Activated naive CD8-positive, alpha-beta T cell treated with anti-CD3 and anti-CD28 coated beads, Interleukin-2, amount 50 U/mL, for 24 hours (primary cell): ENCODE data around the gene ISCU.
"Not testable (repeated sequence)": the region's sequence is repeated elsewhere in the genome, so short reads cannot be mapped to it uniquely, and the experiment has no call there.

ENCODE experiments used
- ATAC-seq: fragments of 150-1000 bp; cut with Tn5 transposase; one replicate; pipeline ENCODE4 v1.10.0; 2021
- DNase-seq: peaks from one replicate; pipeline ENCODE4 v3.0.0; 2021
- H3K27ac Mint-ChIP-seq: one replicate; pipeline ENCODE4 v1.8.0; 2021; ENCODE audit warnings: mild to moderate bottlenecking, mixed read lengths
- H3K27me3 Mint-ChIP-seq: one replicate; pipeline ENCODE4 v1.8.0; 2021; ENCODE audit warnings: mixed read lengths
- H3K36me3 Mint-ChIP-seq: one replicate; pipeline ENCODE4 v1.8.0; 2021; ENCODE audit warnings: low read depth, mixed read lengths
- H3K4me1 Mint-ChIP-seq: one replicate; pipeline ENCODE4 v1.8.0; 2021; ENCODE audit warnings: mixed read lengths
- H3K4me3 Mint-ChIP-seq: one replicate; pipeline ENCODE4 v1.8.0; 2021; ENCODE audit warnings: mild to moderate bottlenecking, moderate library complexity, mixed read lengths
- H3K9me3 Mint-ChIP-seq: one replicate; pipeline ENCODE4 v1.8.0; 2021; ENCODE audit warnings: mixed read lengths

Gene ISCU

DNA sequence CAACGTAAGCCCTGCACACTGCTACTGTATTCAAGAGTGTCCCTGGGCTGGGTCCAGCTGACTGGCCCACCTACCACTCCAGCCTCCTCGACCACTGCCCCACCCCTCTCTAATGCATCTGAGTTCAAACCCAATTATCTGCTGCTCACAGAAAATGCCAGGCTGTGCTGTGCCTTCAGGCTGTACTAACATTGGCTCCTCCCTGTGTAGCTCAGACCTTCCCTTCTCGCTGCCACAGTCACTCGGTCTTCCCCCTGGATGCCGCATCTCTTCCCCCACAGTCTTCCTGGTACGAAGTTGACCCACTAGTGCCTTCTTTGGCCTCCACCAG is 35.3 kb upstream of the ISCU start:
- no peak for DNase-seq
- Mint-ChIP-seq H3K4me1 (peaks cover 2% of the 10 kb centered on the region), H3K9me3 (no peaks in the 10 kb centered on the region), H3K27ac (peak overlapping the region; percentile 45), H3K36me3 (peaks cover 58% of the 10 kb centered on the region), H3K4me3 (no peak overlapping the region), H3K27me3 (no peaks in the 10 kb centered on the region)
- ATAC-seq = peak; percentile 7

DNA sequence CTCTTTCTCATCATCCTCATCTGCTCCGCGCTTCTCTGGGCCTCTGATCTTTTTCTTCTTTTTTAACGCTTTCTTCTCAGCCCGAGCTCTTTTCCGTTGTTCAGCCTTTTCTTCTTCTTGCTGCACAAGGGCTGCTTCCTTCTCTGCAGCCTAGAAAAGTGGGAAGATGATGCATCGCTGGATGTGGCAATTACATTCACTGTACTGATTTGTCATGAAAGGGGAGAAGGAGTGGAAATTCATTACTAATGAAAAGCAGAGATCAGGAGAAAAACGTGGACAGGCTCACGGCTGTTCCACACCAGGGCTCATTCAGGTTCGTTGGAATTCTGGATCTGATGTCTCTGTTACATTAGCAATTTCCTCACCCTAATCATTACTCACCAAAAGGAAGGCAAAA is 32.2 kb upstream of the ISCU start:
- no peak for ATAC-seq
- H3K9me3 Mint-ChIP-seq = no peaks in the 10 kb centered on the region
- peaks cover 57% of the 10 kb centered on the region for H3K36me3 Mint-ChIP-seq
- peak overlapping the region; percentile 38 for H3K27ac Mint-ChIP-seq
- DNase-seq = no peak
- H3K4me1 Mint-ChIP-seq = peaks cover 2% of the 10 kb centered on the region
- H3K27me3 Mint-ChIP-seq = no peaks in the 10 kb centered on the region
- H3K4me3 Mint-ChIP-seq = no peak overlapping the region

DNA sequence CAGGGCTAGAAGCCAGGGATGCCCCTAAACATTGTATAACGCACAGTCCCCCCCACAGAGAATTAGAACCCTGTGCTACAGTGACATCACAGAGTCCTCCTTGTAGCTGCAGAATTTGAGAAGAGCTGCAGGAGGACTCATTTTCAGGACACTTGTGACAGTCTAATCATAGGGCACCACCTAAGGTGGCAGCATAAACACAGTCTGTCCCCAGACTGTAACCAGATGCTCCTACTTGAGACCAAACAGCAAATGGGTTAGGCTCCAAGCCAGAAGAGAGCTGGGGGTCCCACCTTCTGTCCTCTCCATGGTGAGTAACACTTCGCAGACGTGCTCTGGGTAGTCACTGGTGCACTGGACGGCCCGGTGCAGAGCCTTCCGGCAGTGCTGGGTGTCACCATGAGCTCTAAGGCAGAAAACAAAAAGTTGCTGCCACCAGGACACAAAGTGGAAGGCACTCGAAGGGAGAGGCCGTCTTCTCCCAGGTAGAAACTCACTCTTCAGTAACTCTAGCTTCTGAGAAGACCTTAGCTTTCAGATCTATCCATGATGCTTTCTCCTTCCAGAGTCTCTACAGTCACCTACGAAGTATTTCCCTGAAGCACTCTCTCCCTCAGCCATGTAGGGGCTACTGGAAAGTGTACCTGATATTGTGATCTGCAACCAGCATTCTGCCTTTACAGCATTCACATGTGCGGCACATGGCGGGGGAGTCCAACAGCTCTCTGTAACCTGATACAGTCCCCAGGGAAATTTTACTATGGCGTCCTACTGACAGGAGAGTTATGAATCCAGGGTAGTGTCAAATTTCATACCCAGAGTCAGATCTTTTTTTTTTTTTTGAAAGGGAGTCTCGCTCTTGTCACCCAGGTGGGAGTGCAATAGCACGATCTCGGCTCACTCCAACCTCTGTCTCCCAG is 30.2 kb upstream of the ISCU start:
- H3K27ac Mint-ChIP-seq = no peak overlapping the region
- H3K4me1 Mint-ChIP-seq = peaks cover 2% of the 10 kb centered on the region
- peaks cover 58% of the 10 kb centered on the region for H3K36me3 Mint-ChIP-seq
- H3K4me3 Mint-ChIP-seq = no peak overlapping the region
- H3K27me3 Mint-ChIP-seq = no peaks in the 10 kb centered on the region
- no peaks in the 10 kb centered on the region for H3K9me3 Mint-ChIP-seq
- DNase-seq (no peak), ATAC-seq (no peak)

DNA sequence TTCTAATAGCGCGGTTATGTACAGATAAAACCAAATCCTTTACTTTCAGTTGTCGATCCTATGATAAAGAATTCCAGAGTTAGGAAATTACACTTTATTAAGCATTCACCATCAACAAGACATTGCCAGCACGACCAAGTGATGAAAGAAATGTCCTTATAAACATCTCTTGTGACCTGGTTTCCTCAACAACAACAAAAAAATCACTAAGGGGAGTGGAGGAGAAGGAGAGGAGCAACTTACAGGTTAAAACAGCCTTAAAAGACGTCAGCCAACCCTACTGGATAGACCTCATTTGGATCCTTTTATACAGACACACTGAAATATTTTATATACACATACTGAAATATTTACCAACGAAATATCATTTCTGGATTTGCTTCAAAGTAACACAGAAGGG is 24.2 kb upstream of the ISCU start:
- DNase-seq = no peak
- peak overlapping the region; percentile 17 for H3K27ac Mint-ChIP-seq
- no peaks in the 10 kb centered on the region for H3K9me3 Mint-ChIP-seq
- H3K4me1 Mint-ChIP-seq = peaks cover 16% of the 10 kb centered on the region
- H3K36me3 Mint-ChIP-seq = peaks cover 66% of the 10 kb centered on the region
- H3K4me3 Mint-ChIP-seq = no peak overlapping the region
- no peaks in the 10 kb centered on the region for H3K27me3 Mint-ChIP-seq
- ATAC-seq = no peak

DNA sequence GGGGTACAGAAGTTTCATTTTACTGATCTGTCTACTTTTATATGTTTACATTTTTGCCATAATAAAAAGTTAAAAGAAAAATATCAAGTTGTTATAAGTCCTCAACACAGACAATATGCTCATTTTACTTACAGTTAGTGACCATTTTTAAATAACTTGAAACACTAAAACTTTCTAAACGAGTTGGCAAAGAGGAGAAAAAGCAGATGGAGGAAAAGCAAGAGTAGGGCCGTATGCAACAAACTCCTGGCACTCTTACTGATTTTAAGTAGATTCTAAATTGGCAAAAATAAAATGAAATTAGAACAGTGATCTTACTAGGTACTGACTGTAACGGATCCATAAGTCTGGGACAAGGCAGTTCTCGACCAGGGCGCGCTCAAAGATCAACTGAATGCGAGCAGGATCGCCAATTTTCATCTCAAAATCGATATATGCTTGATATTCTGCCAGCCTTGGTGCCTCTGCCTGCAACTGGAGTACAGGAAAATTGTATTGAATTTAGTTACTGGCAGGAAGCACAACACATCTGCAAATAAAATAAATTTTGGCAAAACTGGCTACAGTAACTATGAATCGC is 23.7 kb upstream of the ISCU start:
- H3K27ac Mint-ChIP-seq = no peak overlapping the region

DNA sequence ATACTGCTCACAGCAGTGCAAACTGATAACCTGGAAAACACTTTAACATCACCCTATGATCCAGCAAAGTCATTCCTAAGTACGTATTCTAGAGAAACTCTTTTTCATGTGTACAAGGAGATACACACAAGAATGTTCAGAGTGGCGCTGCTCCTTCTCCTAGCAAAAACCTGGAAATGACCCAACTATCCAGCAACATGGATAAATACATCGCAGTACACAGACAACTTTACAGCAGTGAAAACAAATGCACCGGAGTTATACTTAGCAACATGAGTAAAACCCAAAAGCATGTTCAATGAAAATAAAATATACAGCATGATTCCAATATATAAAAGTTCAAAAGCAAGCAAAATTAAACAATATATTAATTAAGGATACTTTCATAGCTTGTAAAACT is 20.1 kb upstream of the ISCU start:
- H3K27ac Mint-ChIP-seq = no peak overlapping the region
- ATAC-seq = no peak
- no peaks in the 10 kb centered on the region for H3K27me3 Mint-ChIP-seq
- DNase-seq = no peak
- H3K36me3 Mint-ChIP-seq = peaks cover 64% of the 10 kb centered on the region
- H3K4me1 Mint-ChIP-seq = peaks cover 16% of the 10 kb centered on the region
- no peaks in the 10 kb centered on the region for H3K9me3 Mint-ChIP-seq
- H3K4me3 Mint-ChIP-seq = no peak overlapping the region

More for the DNA sequence above, 23.7 kb upstream of the ISCU start:
- ATAC-seq (no peak), DNase-seq (no peak)
- peaks cover 68% of the 10 kb centered on the region for H3K36me3 Mint-ChIP-seq
- no peaks in the 10 kb centered on the region for H3K9me3 Mint-ChIP-seq
- no peak overlapping the region for H3K4me3 Mint-ChIP-seq
- H3K4me1 Mint-ChIP-seq = peaks cover 16% of the 10 kb centered on the region
- no peaks in the 10 kb centered on the region for H3K27me3 Mint-ChIP-seq

DNA sequence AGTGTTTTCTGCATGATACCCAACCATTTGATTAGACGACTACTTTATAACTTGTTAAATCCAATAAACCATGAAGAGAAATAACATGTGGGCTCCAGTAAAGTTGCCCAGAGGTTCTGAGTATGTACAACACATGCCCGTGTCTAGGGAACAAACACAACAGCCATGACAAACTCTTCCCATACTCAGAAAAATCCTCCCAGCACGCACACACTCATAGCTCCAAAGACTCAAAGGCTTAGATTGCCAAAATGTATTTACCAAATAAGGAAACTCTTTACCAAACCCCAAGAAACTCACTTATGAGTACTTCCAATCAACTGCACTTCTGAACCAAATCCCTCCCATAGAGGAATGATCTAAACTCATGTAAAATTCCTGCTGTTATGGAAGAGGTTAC is 18.7 kb upstream of the ISCU start:
- Mint-ChIP-seq H3K9me3 (no peaks in the 10 kb centered on the region), H3K36me3 (peaks cover 61% of the 10 kb centered on the region), H3K4me1 (peaks cover 16% of the 10 kb centered on the region), H3K27ac (no peak overlapping the region), H3K4me3 (no peak overlapping the region), H3K27me3 (no peaks in the 10 kb centered on the region)
- DNase-seq = no peak
- ATAC-seq = no peak

DNA sequence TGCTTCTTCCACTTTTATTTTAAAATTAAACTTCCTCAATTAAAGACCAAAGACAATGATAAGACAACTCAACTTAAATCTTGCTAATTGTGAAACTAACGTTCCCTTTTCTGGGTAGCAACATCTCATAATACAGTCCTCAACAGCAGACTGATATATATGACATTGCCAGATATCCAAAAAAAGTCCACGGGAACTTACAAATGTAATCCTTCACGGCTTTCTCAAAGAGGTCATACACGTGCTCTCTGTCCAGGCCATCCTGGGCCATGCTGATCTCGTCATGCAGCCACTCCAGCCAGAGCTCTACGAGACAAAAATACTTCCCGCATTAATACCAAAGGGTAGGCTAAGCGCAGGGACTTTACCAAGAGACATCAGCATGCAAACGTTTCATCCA is 14.7 kb upstream of the ISCU start:
- Mint-ChIP-seq H3K27ac (no peak overlapping the region), H3K36me3 (peaks cover 51% of the 10 kb centered on the region)

DNA sequence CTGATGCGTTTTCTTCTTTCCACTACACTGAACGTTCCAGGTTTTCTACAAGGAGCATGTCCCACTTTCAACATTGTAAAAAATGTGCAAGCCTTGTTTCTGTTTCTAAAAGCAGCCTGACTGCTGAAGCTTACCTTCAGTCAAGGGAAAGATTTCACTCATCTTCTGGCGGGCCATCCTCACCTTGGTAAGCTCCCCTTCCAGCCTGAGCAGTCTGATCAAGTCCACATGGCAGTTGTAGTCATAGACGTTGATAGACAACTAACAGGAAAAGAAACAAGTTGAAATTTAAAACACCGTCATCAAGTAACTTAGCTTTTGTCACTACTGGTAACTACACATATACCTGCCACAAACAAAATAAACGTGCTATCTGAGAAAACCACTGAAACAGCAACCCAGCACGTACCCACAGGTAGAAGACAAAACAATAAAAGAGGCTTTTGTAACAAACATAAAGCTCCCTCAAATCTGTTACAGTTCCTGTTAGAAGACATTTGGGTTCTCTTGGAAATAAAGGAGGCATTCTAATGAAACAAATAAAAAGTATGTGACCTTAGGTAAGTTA is 13.4 kb upstream of the ISCU start:
- Mint-ChIP-seq H3K4me3 (no peak overlapping the region), H3K36me3 (peaks cover 45% of the 10 kb centered on the region), H3K27ac (no peak overlapping the region), H3K27me3 (no peaks in the 10 kb centered on the region), H3K9me3 (no peaks in the 10 kb centered on the region), H3K4me1 (peaks cover 38% of the 10 kb centered on the region)
- DNase-seq (no peak), ATAC-seq (no peak)

More for the DNA sequence above, 14.7 kb upstream of the ISCU start:
- Mint-ChIP-seq H3K4me3 (no peak overlapping the region), H3K27me3 (no peaks in the 10 kb centered on the region), H3K4me1 (peaks cover 24% of the 10 kb centered on the region), H3K9me3 (no peaks in the 10 kb centered on the region)
- ATAC-seq (no peak), DNase-seq (no peak)

DNA sequence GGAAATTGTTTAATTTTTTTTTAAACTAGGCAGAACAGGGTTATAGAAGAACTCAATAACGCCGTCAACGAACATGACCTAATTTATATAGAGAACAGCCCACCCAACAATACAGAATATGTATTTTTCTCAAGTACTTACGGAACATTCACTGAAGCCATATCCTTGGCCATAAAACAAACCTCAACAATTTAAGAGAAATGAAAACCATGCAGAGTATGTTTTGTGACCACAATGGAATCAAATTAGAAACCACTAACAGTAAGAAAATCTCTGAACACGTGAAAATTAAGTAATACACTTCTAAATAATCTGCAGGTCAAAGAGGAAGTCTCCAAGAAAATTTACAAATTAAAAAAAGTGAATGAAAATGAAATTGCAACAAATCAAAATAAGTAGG is 10.9 kb upstream of the ISCU start:
- no peak for ATAC-seq
- H3K4me3 Mint-ChIP-seq = peak overlapping the region; percentile 2
- H3K27me3 Mint-ChIP-seq = no peaks in the 10 kb centered on the region
- peaks cover 59% of the 10 kb centered on the region for H3K4me1 Mint-ChIP-seq
- no peak for DNase-seq
- H3K27ac Mint-ChIP-seq = no peak overlapping the region
- no peaks in the 10 kb centered on the region for H3K9me3 Mint-ChIP-seq
- H3K36me3 Mint-ChIP-seq = peaks cover 36% of the 10 kb centered on the region

DNA sequence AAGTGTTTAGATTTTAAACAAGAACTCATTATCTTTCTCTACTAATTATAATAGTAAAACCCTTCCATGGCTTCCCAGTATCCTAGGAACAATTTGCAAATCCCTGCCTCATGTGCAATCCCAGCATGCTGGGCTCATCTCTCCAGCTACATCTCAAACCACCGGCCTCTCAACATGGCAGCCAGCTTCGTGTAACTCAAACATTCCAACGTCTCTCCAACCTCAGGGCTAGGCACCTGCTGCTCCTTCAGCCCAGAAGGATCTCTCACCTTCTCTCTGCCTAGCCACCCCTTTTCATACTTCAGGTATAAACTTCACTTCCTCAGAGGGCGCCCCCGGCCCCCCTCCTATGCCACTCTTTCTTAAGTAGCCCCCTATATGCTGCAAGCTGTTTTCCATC is 8.6 kb upstream of the ISCU start:
- H3K27me3 Mint-ChIP-seq = no peaks in the 10 kb centered on the region
- H3K27ac Mint-ChIP-seq = no peak overlapping the region
- peaks cover 30% of the 10 kb centered on the region for H3K36me3 Mint-ChIP-seq
- H3K4me1 Mint-ChIP-seq = peaks cover 77% of the 10 kb centered on the region
- no peaks in the 10 kb centered on the region for H3K9me3 Mint-ChIP-seq
- no peak overlapping the region for H3K4me3 Mint-ChIP-seq
- ATAC-seq = no peak
- DNase-seq = no peak

DNA sequence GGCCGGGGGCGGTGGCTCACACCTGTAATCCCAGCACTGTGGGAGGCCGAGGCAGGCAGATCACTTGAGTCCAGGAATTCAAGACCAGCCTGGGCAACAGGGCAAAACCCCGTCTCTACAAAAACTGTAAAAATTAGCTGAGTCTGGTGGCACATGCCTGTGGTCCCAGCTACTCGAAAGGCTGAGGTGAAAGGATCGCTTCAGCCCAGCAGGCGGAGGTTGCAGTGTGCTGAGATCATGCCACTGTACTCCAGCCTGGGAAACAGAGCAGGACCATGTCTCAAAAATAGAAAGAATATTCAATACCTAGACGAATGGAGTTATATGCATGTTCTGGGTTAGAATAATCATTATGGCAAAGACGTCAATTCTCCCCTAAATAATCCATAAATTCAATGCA is 7.0 kb upstream of the ISCU start:
- not testable (repeated sequence) for H3K4me3 Mint-ChIP-seq, H3K27me3 Mint-ChIP-seq, ATAC-seq, H3K9me3 Mint-ChIP-seq, H3K27ac Mint-ChIP-seq, DNase-seq
- Mint-ChIP-seq H3K4me1 (peaks cover 86% of the 10 kb centered on the region), H3K36me3 (peaks cover 30% of the 10 kb centered on the region)

DNA sequence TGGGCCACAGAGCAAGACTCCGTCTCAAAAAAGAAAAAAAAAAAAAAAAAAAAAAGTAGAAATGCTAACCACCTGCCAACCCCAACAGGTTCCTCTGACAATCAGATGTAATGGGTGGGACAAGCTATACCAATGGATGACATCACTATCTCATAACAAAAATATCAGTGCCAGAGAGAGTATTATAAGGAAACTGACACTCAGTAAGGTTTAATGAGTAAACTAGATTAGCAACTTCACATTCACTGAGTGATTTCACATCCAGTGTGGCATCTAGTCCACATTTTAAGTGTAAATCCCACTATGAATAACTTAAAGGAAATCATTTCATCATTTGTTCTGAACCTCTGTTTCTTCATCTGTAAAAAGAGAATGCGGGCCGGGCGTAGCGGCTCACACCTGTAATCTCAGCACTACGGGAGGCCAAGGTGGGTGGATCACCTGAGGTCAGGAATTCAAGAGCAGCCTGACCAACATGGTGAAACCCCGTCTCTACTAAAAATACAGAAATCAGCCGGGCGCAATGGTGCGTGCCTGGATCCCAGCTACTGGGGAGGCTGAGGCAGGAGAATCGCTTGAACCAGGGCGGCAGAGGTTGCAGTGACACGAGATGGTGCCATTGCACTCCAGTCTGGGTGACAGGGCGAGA is 3.3 kb upstream of the ISCU start:
- peaks cover 69% of the 10 kb centered on the region for H3K4me1 Mint-ChIP-seq
- H3K27ac Mint-ChIP-seq = peak overlapping the region; percentile 64
- peaks cover 26% of the 10 kb centered on the region for H3K36me3 Mint-ChIP-seq
- DNase-seq = no peak
- peak overlapping the region; percentile 100 for H3K4me3 Mint-ChIP-seq
- H3K27me3 Mint-ChIP-seq = no peaks in the 10 kb centered on the region
- H3K9me3 Mint-ChIP-seq = no peaks in the 10 kb centered on the region
- ATAC-seq = no peak

DNA sequence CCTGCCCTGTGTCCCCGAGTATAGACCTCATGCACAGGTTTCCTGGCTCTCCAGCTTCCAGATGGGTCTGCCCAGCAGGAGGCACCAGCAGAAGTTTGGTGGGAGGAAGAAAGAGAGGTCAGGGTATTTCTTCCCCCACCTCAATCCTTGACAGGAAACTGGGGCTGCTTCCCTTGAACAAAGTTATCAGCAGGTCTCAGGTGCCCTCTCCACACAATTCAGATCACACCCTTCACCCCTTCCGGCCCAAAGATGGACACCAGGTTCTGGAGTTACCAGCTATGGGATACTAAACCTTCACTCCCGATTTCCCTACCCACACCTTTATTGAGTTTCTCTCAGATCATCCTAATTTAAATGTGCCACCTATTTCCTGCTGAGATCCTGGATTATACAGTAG is 2.6 kb upstream of the ISCU start:
- Mint-ChIP-seq H3K27me3 (no peaks in the 10 kb centered on the region), H3K27ac (peak overlapping the region; percentile 100), H3K9me3 (no peaks in the 10 kb centered on the region), H3K36me3 (peaks cover 31% of the 10 kb centered on the region), H3K4me1 (peaks cover 72% of the 10 kb centered on the region), H3K4me3 (peak overlapping the region; percentile 100)
- ATAC-seq = no peak
- DNase-seq = no peak

DNA sequence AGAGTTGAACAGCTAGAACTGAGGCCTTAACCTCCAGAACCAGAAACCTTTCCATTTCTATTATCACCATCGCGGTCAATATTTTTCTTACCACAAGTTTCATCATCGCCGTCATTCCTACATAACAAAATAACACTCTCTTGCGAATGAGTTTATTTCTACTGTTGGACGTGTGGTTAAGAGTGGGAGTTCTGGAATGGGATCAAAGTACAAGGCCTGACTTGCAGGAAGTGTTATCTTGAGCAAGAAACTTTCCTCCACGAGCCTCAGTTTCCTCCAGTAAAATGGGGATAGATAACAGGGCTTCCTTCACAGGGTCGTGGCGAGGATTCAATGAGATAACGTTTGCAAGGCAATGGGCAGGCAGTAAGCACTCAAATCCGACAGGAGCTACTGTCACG is 2.1 kb upstream of the ISCU start:
- DNase-seq (no peak), ATAC-seq (no peak)
- peaks cover 68% of the 10 kb centered on the region for H3K4me1 Mint-ChIP-seq
- no peaks in the 10 kb centered on the region for H3K9me3 Mint-ChIP-seq
- no peaks in the 10 kb centered on the region for H3K27me3 Mint-ChIP-seq
- peak overlapping the region; percentile 100 for H3K27ac Mint-ChIP-seq
- H3K36me3 Mint-ChIP-seq = peaks cover 31% of the 10 kb centered on the region
- H3K4me3 Mint-ChIP-seq = peak overlapping the region; percentile 100
